HG03571 (cell line): Measurements from ENCODE around the gene P2RY12.

Experiments
- ATAC-seq: cut with Tn5 transposase; IDR thresholded peaks from one replicate; pipeline ENCODE4 v1.9.1; 2021; ENCODE audit not compliant: unreplicated experiment

Gene P2RY12

GRCh38 chr3:151307583-151308488 is 76.7 kb downstream of the P2RY12 start:
- no peak for ATAC-seq

- no peak for ATAC-seq
Observed at GRCh38 chr3:151307131-151307530, 77.4 kb downstream of the P2RY12 start.

- no peak for ATAC-seq
Observed at GRCh38 chr3:151306168-151306810, 78.3 kb downstream of the P2RY12 start.

- ATAC-seq = no peak
Observed at GRCh38 chr3:151305775-151306151, 78.8 kb downstream of the P2RY12 start.

- no peak for ATAC-seq
Observed at GRCh38 chr3:151305060-151305774, 79.3 kb downstream of the P2RY12 start.

GRCh38 chr3:151303751-151304150 is 80.8 kb downstream of the P2RY12 start:
- no peak for ATAC-seq

GRCh38 chr3:151301787-151302186 is 82.8 kb downstream of the P2RY12 start:
- no peak for ATAC-seq

- ATAC-seq = no peak
Observed at GRCh38 chr3:151300539-151300938, 84.0 kb downstream of the P2RY12 start.

- ATAC-seq = no peak
Observed at GRCh38 chr3:151299006-151299405, 85.5 kb downstream of the P2RY12 start.

- no peak for ATAC-seq
Observed at GRCh38 chr3:151297429-151297828, 87.1 kb downstream of the P2RY12 start.

- ATAC-seq = no peak
Observed at GRCh38 chr3:151296226-151296625, 88.3 kb downstream of the P2RY12 start.

GRCh38 chr3:151293127-151293526 is 91.4 kb downstream of the P2RY12 start:
- ATAC-seq = no peak

GRCh38 chr3:151290673-151291072 is 93.9 kb downstream of the P2RY12 start:
- no peak for ATAC-seq

- ATAC-seq = no peak
Observed at GRCh38 chr3:151289445-151289844, 95.1 kb downstream of the P2RY12 start.
